Psoas muscle (tissue), 8 donors: ENCODE measurements around the gene KRT73. TPM values are rescaled to one million over a fixed set of nuclear protein-coding genes. Genes with fewer than 3 reads are reported as not detected.

ENCODE experiments used
- ATAC-seq, 4 donors: fragments of 200-7000 bp; cut with Tn5 transposase; one replicate each; pipeline ENCODE4 v1.9.1; 2020; ENCODE audit warnings: moderate library complexity in 3 of 4, mild to moderate bottlenecking in 2 of 4
- DNase-seq, 2 donors: peaks; one replicate each; pipeline ENCODE4 v3.0.0-alpha.2; 2020
- H3K27ac ChIP-seq: fragments of 200-600 bp; one replicate; pipeline ENCODE4 v1.8.0; 2022
- H3K27me3 ChIP-seq, 3 donors: fragments of 200-600 bp in 1 of 3; one replicate each; pipeline versions ENCODE4 v1.6.1 to v1.8.0; 2013 to 2022; ENCODE audit warnings: low read length in 2 of 3, mild to moderate bottlenecking in 2 of 3, moderate library complexity in 1 of 3; ENCODE audit not compliant: insufficient read depth in 3 of 3
- H3K36me3 ChIP-seq, 2 donors: fragments of 200-600 bp in 1 of 2; one replicate each; pipeline versions ENCODE4 v1.6.1 to v1.8.0; 2013 to 2022; ENCODE audit warnings: low read depth in 1 of 2, mild to moderate bottlenecking in 1 of 2, moderate library complexity in 1 of 2; ENCODE audit not compliant: insufficient read depth in 1 of 2
- H3K4me1 ChIP-seq: fragments of 200-600 bp; one replicate; pipeline ENCODE4 v1.8.0; 2022
- H3K4me3 ChIP-seq: fragments of 200-600 bp; one replicate; pipeline ENCODE4 v1.8.0; 2022; ENCODE audit warnings: mild to moderate bottlenecking
- H3K9me3 ChIP-seq: fragments of 200-600 bp; one replicate; pipeline ENCODE4 v1.8.0; 2022
- WGBS, 3 donors: extraction: QIAGEN DNeasy Blood & Tissue Kit; methylation state at CpG; one replicate each; pipeline versions ENCODE4 v1.1.6 to v1.1.7; 2013; 5-methylcytosine and 5-hydroxymethylcytosine counted together
- intact Hi-C, 2 donors: fragments of 100-400 bp; cut with DNase I; formaldehyde crosslinking; loops; one replicate each; pipeline versions ENCODE4 v1.11.0 to v1.14.2; 2022
- polyA plus RNA-seq, 3 donors: library from polyadenylated mRNA; stranded (reverse); fragments of 200-250 nt; gene quantifications; one replicate each; pipeline ENCODE4 v1.2.3, GENCODE V29; 2013
- total RNA-seq, 4 donors: library from RNA; stranded (reverse); fragmentation: NEBNext Ultra II Directional in 2 of 4; extraction: Animal tissue kit (Norgen Biotek cat#: 25700) in 2 of 4; gene quantifications; one replicate each; pipeline versions ENCODE4 v1.2.1 to v1.2.4, GENCODE V29; 2021 to 2023
- TF ChIP-seq, protein P1 (sequence below): fragments of 200-600 bp; IDR thresholded peaks from one replicate; pipeline ENCODE4 v1.8.0; 2022; ENCODE audit warnings: antibody characterized with exemption
- donor health status: healthy with polysubstance abuse.
- donor health status: DM: no; HTN: no; CAD: no; lungs with moderate emphysema.
- donor health status: Bipolar disorder and iron deficiency.
- donor health status: healthy.
- donor health status: DM: yes; HTN: yes; CAD: no.
- donor health status: DM: no; HTN: no; CAD: no.
- donor health status: DM: no; HTN: no; CAD: no.
- donor health status: DM: yes; HTN: yes; CAD: no.

The KRT73 gene
- total and polyA plus RNA-seq, 7 donors: not detected

GRCh38 chr12:52637299-52637698, 18.9 kb upstream of the KRT73 start:
- Histone ChIP-seq H3K4me1 (no peaks in the 10 kb centered on the region), H3K27me3 (peaks cover 0 to 10% (median 0%) of the 10 kb centered on the region in 3 donors), H3K27ac (no peak overlapping the region), H3K36me3 (no peaks in the 10 kb centered on the region), H3K9me3 (no peaks in the 10 kb centered on the region), H3K4me3 (no peak overlapping the region)
- DNase-seq (no peak), ATAC-seq (no peak)
- TF ChIP-seq, protein P1, sequence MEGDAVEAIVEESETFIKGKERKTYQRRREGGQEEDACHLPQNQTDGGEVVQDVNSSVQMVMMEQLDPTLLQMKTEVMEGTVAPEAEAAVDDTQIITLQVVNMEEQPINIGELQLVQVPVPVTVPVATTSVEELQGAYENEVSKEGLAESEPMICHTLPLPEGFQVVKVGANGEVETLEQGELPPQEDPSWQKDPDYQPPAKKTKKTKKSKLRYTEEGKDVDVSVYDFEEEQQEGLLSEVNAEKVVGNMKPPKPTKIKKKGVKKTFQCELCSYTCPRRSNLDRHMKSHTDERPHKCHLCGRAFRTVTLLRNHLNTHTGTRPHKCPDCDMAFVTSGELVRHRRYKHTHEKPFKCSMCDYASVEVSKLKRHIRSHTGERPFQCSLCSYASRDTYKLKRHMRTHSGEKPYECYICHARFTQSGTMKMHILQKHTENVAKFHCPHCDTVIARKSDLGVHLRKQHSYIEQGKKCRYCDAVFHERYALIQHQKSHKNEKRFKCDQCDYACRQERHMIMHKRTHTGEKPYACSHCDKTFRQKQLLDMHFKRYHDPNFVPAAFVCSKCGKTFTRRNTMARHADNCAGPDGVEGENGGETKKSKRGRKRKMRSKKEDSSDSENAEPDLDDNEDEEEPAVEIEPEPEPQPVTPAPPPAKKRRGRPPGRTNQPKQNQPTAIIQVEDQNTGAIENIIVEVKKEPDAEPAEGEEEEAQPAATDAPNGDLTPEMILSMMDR: no peak
- intact Hi-C loops: no loop called here
- 60 to 65% (median 65%) methylated on average over 4 of the region's 4 CpGs for WGBS, 3 donors

DNA sequence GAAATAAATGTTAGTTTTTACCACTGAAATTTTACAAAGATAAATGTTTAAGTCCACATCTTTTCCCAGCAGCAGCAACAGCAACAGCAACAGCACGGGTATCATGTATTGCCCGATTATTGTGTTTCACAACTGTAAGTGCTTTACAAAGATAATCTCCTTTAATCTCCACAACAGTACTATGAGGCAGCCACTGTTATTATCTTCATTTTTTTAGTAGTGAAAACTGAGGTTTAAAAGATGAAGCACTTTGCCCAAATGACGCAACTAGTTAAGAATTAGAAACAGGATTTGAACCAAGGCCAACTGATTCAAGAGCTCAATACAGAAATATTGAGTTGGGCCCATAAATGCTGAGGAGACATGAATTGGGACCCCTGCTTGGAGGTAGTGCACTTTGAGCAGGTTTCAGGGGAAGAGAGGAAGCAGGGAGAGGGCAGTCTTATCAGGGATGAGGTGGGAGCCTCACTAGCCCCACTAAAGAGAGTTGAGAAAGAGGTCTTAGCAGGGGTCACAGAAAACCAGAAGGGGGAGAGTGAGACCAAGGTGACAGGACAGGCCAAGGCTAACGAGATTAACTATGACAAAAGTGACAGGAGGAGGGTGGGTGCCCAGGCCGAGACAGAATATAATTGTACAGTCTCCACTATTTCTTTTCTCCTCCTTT, 18.4 kb upstream of the KRT73 start:
- intact Hi-C loops: no loop called here
- no peaks in the 10 kb centered on the region for H3K4me1 ChIP-seq
- ATAC-seq (no peak), DNase-seq (no peak)
- WGBS, 3 donors: 62 to 69% (median 63%) methylated on average over 5 of the region's 5 CpGs
- no peak overlapping the region for H3K27ac ChIP-seq
- no peaks in the 10 kb centered on the region for H3K9me3 ChIP-seq
- TF ChIP-seq, protein P1: no peak
- H3K36me3 ChIP-seq: no peaks in the 10 kb centered on the region
- H3K27me3 ChIP-seq: peaks cover 0 to 7% (median 0%) of the 10 kb centered on the region in 3 donors
- H3K4me3 ChIP-seq: no peak overlapping the region

DNA sequence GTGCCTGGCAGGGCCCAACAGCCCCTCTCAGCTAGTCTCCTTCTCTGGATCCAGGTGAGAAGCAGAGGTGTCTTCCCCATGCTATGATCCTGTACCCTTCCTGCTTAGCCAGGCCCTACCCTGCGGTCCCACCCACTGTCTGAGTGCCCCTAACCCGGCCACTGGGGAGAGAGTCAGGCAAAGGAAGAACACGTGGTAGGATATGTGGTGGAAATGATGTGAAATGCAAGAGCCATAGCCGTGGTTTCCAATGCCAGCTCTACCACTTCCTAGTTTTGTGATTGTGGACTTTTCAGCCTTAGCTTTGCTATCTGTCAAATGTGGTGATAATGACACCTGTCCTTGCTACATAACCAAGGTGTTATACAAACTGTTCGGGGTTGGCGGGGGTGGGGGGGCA, 17.8 kb upstream of the KRT73 start:
- peaks cover 0 to 5% (median 0%) of the 10 kb centered on the region in 3 donors for H3K27me3 ChIP-seq
- WGBS, 3 donors: 68 to 76% (median 73%) methylated on average over 6 of the region's 6 CpGs
- intact Hi-C loops: no loop called here
- H3K27ac ChIP-seq: no peak overlapping the region
- TF ChIP-seq, protein P1: no peak
- H3K9me3 ChIP-seq: no peaks in the 10 kb centered on the region
- H3K36me3 ChIP-seq: no peaks in the 10 kb centered on the region
- ATAC-seq (no peak), DNase-seq (no peak)
- no peaks in the 10 kb centered on the region for H3K4me1 ChIP-seq
- H3K4me3 ChIP-seq: no peak overlapping the region

- Histone ChIP-seq H3K4me3 (no peak overlapping the region), H3K27me3 (peaks cover 0 to 11% (median 0%) of the 10 kb centered on the region in 3 donors), H3K4me1 (no peaks in the 10 kb centered on the region), H3K27ac (no peak overlapping the region), H3K9me3 (no peaks in the 10 kb centered on the region), H3K36me3 (no peaks in the 10 kb centered on the region)
- intact Hi-C loops: no loop called here
- 23 to 41% (median 26%) methylated on average over 6 to 7 of the region's 7 CpGs for WGBS, 3 donors
- DNase-seq: peak in 1 of 2 donors; percentile 42
- ATAC-seq: peak in 2 of 4 donors; percentile 69 to 84
- TF ChIP-seq, protein P1: no peak
These were observed 16.1 kb upstream of the KRT73 start for GRCh38 chr12:52634266-52635056.
